ENCODE data around the gene TP53.

TP53 gene

GRCh38 chr17:7704601-7705268 lies 17.4 kb upstream of the TP53 start, which contains the start of gene EFNB3:
Gene EFNB3 (plus strand): TSS chr17:7705202. CDS start chr17:7705599, 397 bp downstream.
- peaks cover 48% of the 10 kb centered on the region for H3K27me3 ChIP-seq (ENCODE audit: control insufficient read depth, insufficient read depth, low read length)
- peaks cover 6% of the 10 kb centered on the region for H3K4me1 ChIP-seq (ENCODE audit: control insufficient read depth, insufficient read depth, low read length)
- no peak within 1 kb of the TSS for H3K4me3 ChIP-seq (ENCODE audit: low read length)
- H3K36me3 ChIP-seq (ENCODE audit: control insufficient read depth, insufficient read depth, low read length): no peaks in the 10 kb centered on the region
- H3K9ac ChIP-seq (ENCODE audit: low read length): no peak within 1 kb of the TSS
- no peaks in the 10 kb centered on the region for H3K9me3 ChIP-seq (ENCODE audit: control insufficient read depth, low read length)

- no peaks in the 10 kb centered on the region for H3K36me3 ChIP-seq (ENCODE audit: control insufficient read depth, insufficient read depth, low read length)
- peaks cover 6% of the 10 kb centered on the region for H3K4me1 ChIP-seq (ENCODE audit: control insufficient read depth, insufficient read depth, low read length)
- H3K9me3 ChIP-seq (ENCODE audit: control insufficient read depth, low read length): no peaks in the 10 kb centered on the region
- no peak overlapping the region for H3K4me3 ChIP-seq (ENCODE audit: low read length)
- peaks cover 46% of the 10 kb centered on the region for H3K27me3 ChIP-seq (ENCODE audit: control insufficient read depth, insufficient read depth, low read length)
- no peak overlapping the region for H3K9ac ChIP-seq (ENCODE audit: low read length)
Measured at GRCh38 chr17:7703584-7704479, 16.5 kb upstream of the TP53 start.

- no peak overlapping the region for H3K4me3 ChIP-seq (ENCODE audit: low read length)
- peaks cover 6% of the 10 kb centered on the region for H3K4me1 ChIP-seq (ENCODE audit: control insufficient read depth, insufficient read depth, low read length)
- H3K27me3 ChIP-seq (ENCODE audit: control insufficient read depth, insufficient read depth, low read length): peaks cover 41% of the 10 kb centered on the region
- no peaks in the 10 kb centered on the region for H3K9me3 ChIP-seq (ENCODE audit: control insufficient read depth, low read length)
- H3K36me3 ChIP-seq (ENCODE audit: control insufficient read depth, insufficient read depth, low read length): no peaks in the 10 kb centered on the region
- H3K9ac ChIP-seq (ENCODE audit: low read length): no peak overlapping the region
Measured at GRCh38 chr17:7702776-7703175, 15.5 kb upstream of the TP53 start.

- Histone ChIP-seq H3K9ac (ENCODE audit: low read length) (no peak overlapping the region), H3K4me1 (ENCODE audit: control insufficient read depth, insufficient read depth, low read length) (peaks cover 6% of the 10 kb centered on the region), H3K27me3 (ENCODE audit: control insufficient read depth, insufficient read depth, low read length) (peaks cover 31% of the 10 kb centered on the region), H3K36me3 (ENCODE audit: control insufficient read depth, insufficient read depth, low read length) (no peaks in the 10 kb centered on the region), H3K9me3 (ENCODE audit: control insufficient read depth, low read length) (no peaks in the 10 kb centered on the region), H3K4me3 (ENCODE audit: low read length) (no peak overlapping the region)
Measured at GRCh38 chr17:7701681-7702080, 14.4 kb upstream of the TP53 start.

- Histone ChIP-seq H3K4me3 (ENCODE audit: low read length) (no peak overlapping the region), H3K9ac (ENCODE audit: low read length) (no peak overlapping the region), H3K36me3 (ENCODE audit: control insufficient read depth, insufficient read depth, low read length) (no peaks in the 10 kb centered on the region), H3K9me3 (ENCODE audit: control insufficient read depth, low read length) (no peaks in the 10 kb centered on the region), H3K27me3 (ENCODE audit: control insufficient read depth, insufficient read depth, low read length) (peaks cover 19% of the 10 kb centered on the region), H3K4me1 (ENCODE audit: control insufficient read depth, insufficient read depth, low read length) (peaks cover 6% of the 10 kb centered on the region)
Measured at GRCh38 chr17:7700510-7700909, 13.2 kb upstream of the TP53 start.

- Histone ChIP-seq H3K9me3 (ENCODE audit: control insufficient read depth, low read length) (no peaks in the 10 kb centered on the region), H3K36me3 (ENCODE audit: control insufficient read depth, insufficient read depth, low read length) (no peaks in the 10 kb centered on the region), H3K27me3 (ENCODE audit: control insufficient read depth, insufficient read depth, low read length) (no peaks in the 10 kb centered on the region), H3K9ac (ENCODE audit: low read length) (no peak overlapping the region), H3K4me3 (ENCODE audit: low read length) (no peak overlapping the region), H3K4me1 (ENCODE audit: control insufficient read depth, insufficient read depth, low read length) (no peaks in the 10 kb centered on the region)
Measured at GRCh38 chr17:7697828-7698588, 10.7 kb upstream of the TP53 start.

GRCh38 chr17:7695586-7695985 lies 8.3 kb upstream of the TP53 start:
- no peaks in the 10 kb centered on the region for H3K27me3 ChIP-seq (ENCODE audit: control insufficient read depth, insufficient read depth, low read length)
- no peak overlapping the region for H3K4me3 ChIP-seq (ENCODE audit: low read length)
- H3K9ac ChIP-seq (ENCODE audit: low read length): no peak overlapping the region
- H3K36me3 ChIP-seq (ENCODE audit: control insufficient read depth, insufficient read depth, low read length): no peaks in the 10 kb centered on the region
- no peaks in the 10 kb centered on the region for H3K9me3 ChIP-seq (ENCODE audit: control insufficient read depth, low read length)
- no peaks in the 10 kb centered on the region for H3K4me1 ChIP-seq (ENCODE audit: control insufficient read depth, insufficient read depth, low read length)

GRCh38 chr17:7688808-7689316 lies 1.6 kb upstream of the TP53 start:
- Histone ChIP-seq H3K9ac (ENCODE audit: low read length) (peak overlapping the region; percentile 84), H3K4me1 (ENCODE audit: control insufficient read depth, insufficient read depth, low read length) (peaks cover 10% of the 10 kb centered on the region), H3K9me3 (ENCODE audit: control insufficient read depth, low read length) (no peaks in the 10 kb centered on the region), H3K4me3 (ENCODE audit: low read length) (peak overlapping the region; percentile 97), H3K27me3 (ENCODE audit: control insufficient read depth, insufficient read depth, low read length) (no peaks in the 10 kb centered on the region), H3K36me3 (ENCODE audit: control insufficient read depth, insufficient read depth, low read length) (no peaks in the 10 kb centered on the region)

- Histone ChIP-seq H3K9me3 (ENCODE audit: control insufficient read depth, low read length) (no peaks in the 10 kb centered on the region), H3K36me3 (ENCODE audit: control insufficient read depth, insufficient read depth, low read length) (no peaks in the 10 kb centered on the region), H3K4me1 (ENCODE audit: control insufficient read depth, insufficient read depth, low read length) (peaks cover 10% of the 10 kb centered on the region)
Measured at GRCh38 chr17:7687908-7688807, 868 bp upstream of the TP53 start, which contains the start of gene WRAP53. Gene WRAP53 (plus strand): TSS chr17:7688477. CDS start chr17:7688649, 172 bp downstream.

GRCh38 chr17:7686222-7687071 lies 843 bp downstream of the TP53 start:
- Histone ChIP-seq H3K9me3 (ENCODE audit: control insufficient read depth, low read length) (no peaks in the 10 kb centered on the region), H3K27me3 (ENCODE audit: control insufficient read depth, insufficient read depth, low read length) (no peaks in the 10 kb centered on the region), H3K36me3 (ENCODE audit: control insufficient read depth, insufficient read depth, low read length) (no peaks in the 10 kb centered on the region), H3K4me1 (ENCODE audit: control insufficient read depth, insufficient read depth, low read length) (peaks cover 10% of the 10 kb centered on the region), H3K9ac (ENCODE audit: low read length) (peak overlapping the region; percentile 96), H3K4me3 (ENCODE audit: low read length) (peak overlapping the region; percentile 97)

More at GRCh38 chr17:7687908-7688807, 868 bp upstream of the TP53 start, which contains the start of gene WRAP53:
- Histone ChIP-seq H3K4me3 (ENCODE audit: low read length) (peak within 1 kb of the TSS; percentile 97), H3K27me3 (ENCODE audit: control insufficient read depth, insufficient read depth, low read length) (no peaks in the 10 kb centered on the region), H3K9ac (ENCODE audit: low read length) (peak within 1 kb of the TSS; percentile 96)

Measured in mucosa of stomach (tissue), 1 donor.